WTC11 (cell line): Measurements from ENCODE around the gene FTL. TPM values are rescaled to one million over a fixed set of nuclear protein-coding genes. Genes with fewer than 3 reads are reported as not detected.

Source experiments
- ATAC-seq: fragments of 200-7000 bp; cut with Tn5 transposase; 2 replicates; pipeline ENCODE4 v1.10.0; 2021; ENCODE audit warnings: mild to moderate bottlenecking, moderate library complexity
- CTCF ChIA-PET: fragments of 300-600 bp; sonication (Branson Sonifier 250); formaldehyde crosslinking; loops from one replicate; lab custom pipeline; 2021; ENCODE audit warnings: antibody characterized with exemption; lab: Charles Lee
- POLR2A ChIA-PET: fragments of 350-600 bp; sonication (Branson Sonifier 250); formaldehyde crosslinking; loops from one replicate; lab custom pipeline; 2021; ENCODE audit warnings: antibody characterized with exemption; lab: Charles Lee
- DNase-seq: peaks from one replicate; pipeline ENCODE4 v3.0.0; 2021; ENCODE audit warnings: low spot score
- H3K27ac Mint-ChIP-seq: 2 replicates; pipeline ENCODE4 v1.8.0; 2021; ENCODE audit warnings: mixed read lengths
- H3K27me3 Mint-ChIP-seq: 2 replicates; pipeline ENCODE4 v1.8.0; 2021; ENCODE audit warnings: low read depth, mild to moderate bottlenecking, moderate library complexity, mixed read lengths
- H3K36me3 Mint-ChIP-seq: 2 replicates; pipeline ENCODE4 v1.8.0; 2021; ENCODE audit warnings: mixed read lengths
- H3K4me1 Mint-ChIP-seq: 2 replicates; pipeline ENCODE4 v1.8.0; 2022; ENCODE audit warnings: mixed read lengths
- H3K4me3 Mint-ChIP-seq: 2 replicates; pipeline ENCODE4 v1.8.0; 2021; ENCODE audit warnings: mild to moderate bottlenecking, moderate library complexity, mixed read lengths
- H3K9me3 Mint-ChIP-seq: 2 replicates; pipeline ENCODE4 v1.8.0; 2021; ENCODE audit warnings: mixed read lengths
- ESRRA ChIP-seq: sonication (generic); formaldehyde crosslinking; IDR thresholded peaks from 2 replicates; pipeline ENCODE4 v1.8.1; 2022; ENCODE audit warnings: mild to moderate bottlenecking, missing genetic modification reagents, borderline replicate concordance
- ETV6 ChIP-seq: sonication (generic); formaldehyde crosslinking; IDR thresholded peaks from 2 replicates; pipeline ENCODE4 v1.8.1; 2022; ENCODE audit warnings: mild to moderate bottlenecking, missing genetic modification reagents
- GABPB1 ChIP-seq: sonication (generic); formaldehyde crosslinking; IDR thresholded peaks from 2 replicates; pipeline ENCODE4 v1.8.1; 2023; ENCODE audit warnings: mild to moderate bottlenecking, missing genetic modification reagents
- IRF2 ChIP-seq: sonication (generic); formaldehyde crosslinking; IDR thresholded peaks from 2 replicates; pipeline ENCODE4 v1.8.0; 2022; ENCODE audit warnings: low read depth, missing genetic modification reagents, borderline replicate concordance
- NFATC4 ChIP-seq: fragments of 250-450 bp; sonication (Bioruptor Pico); IDR thresholded peaks from 2 replicates; pipeline ENCODE4 v1.9.0; 2021; ENCODE audit warnings: mild to moderate bottlenecking
- NR3C1 ChIP-seq: sonication (generic); formaldehyde crosslinking; conservative IDR thresholded peaks from 2 replicates; pipeline ENCODE4 v1.8.1; 2023; ENCODE audit warnings: low read depth, mild to moderate bottlenecking, missing genetic modification reagents
- RELA ChIP-seq: sonication (generic); formaldehyde crosslinking; IDR thresholded peaks from 2 replicates; pipeline ENCODE4 v1.8.1; 2022; ENCODE audit warnings: missing genetic modification reagents, mild to moderate bottlenecking, borderline replicate concordance
- SOX15 ChIP-seq: fragments of 250-450 bp; sonication (Bioruptor Pico); IDR thresholded peaks from 2 replicates; pipeline ENCODE4 v1.9.0; 2021; ENCODE audit warnings: mild to moderate bottlenecking
- SP1 ChIP-seq: sonication (generic); formaldehyde crosslinking; conservative IDR thresholded peaks from 2 replicates; pipeline ENCODE4 v1.8.1; 2022; ENCODE audit warnings: missing genetic modification reagents
- ZNF232 ChIP-seq: sonication (generic); formaldehyde crosslinking; IDR thresholded peaks from 2 replicates; pipeline ENCODE4 v1.8.0; 2022; ENCODE audit warnings: mild to moderate bottlenecking, missing genetic modification reagents
- ZNF263 ChIP-seq: sonication (generic); formaldehyde crosslinking; IDR thresholded peaks from 2 replicates; pipeline ENCODE4 v1.8.1; 2022; ENCODE audit warnings: low read depth, mild to moderate bottlenecking, moderate library complexity, missing genetic modification reagents
- total RNA-seq: library from RNA; stranded (reverse); gene quantifications from 3 replicates; pipeline ENCODE4 v1.2.3, GENCODE V29; 2021
- TF ChIP-seq, protein P1 (sequence below): fragments of 200-600 bp; IDR thresholded peaks from 2 replicates; pipeline ENCODE4 v1.8.0; 2022; ENCODE audit warnings: antibody characterized with exemption
- TF ChIP-seq, protein P2 (sequence below): fragments of 250-450 bp; sonication (Bioruptor Pico); IDR thresholded peaks from 2 replicates; pipeline ENCODE4 v1.9.0; 2021; ENCODE audit warnings: mild to moderate bottlenecking, borderline replicate concordance
- TF ChIP-seq, protein P3 (sequence below): sonication (generic); formaldehyde crosslinking; conservative IDR thresholded peaks from 2 replicates; pipeline ENCODE4 v1.8.1; 2023; ENCODE audit warnings: mild to moderate bottlenecking, low read depth, missing genetic modification reagents, moderate library complexity
- TF ChIP-seq, protein P4 (sequence below): sonication (generic); formaldehyde crosslinking; IDR thresholded peaks from 2 replicates; pipeline ENCODE4 v1.8.0; 2022; ENCODE audit warnings: mild to moderate bottlenecking, missing genetic modification reagents
- TF ChIP-seq, protein P5 (sequence below): sonication (generic); formaldehyde crosslinking; IDR thresholded peaks from 2 replicates; pipeline ENCODE4 v1.8.1; 2022; ENCODE audit warnings: low read depth, mild to moderate bottlenecking, moderate library complexity, missing genetic modification reagents, borderline replicate concordance
- TF ChIP-seq, protein P6 (sequence below): fragments of 250-450 bp; sonication (Bioruptor Pico); conservative IDR thresholded peaks from 2 replicates; pipeline ENCODE4 v1.9.0; 2021; ENCODE audit warnings: mild to moderate bottlenecking

Gene FTL
- total RNA-seq, 1 experiment from 2014 or later = 1,061 TPM

DNA sequence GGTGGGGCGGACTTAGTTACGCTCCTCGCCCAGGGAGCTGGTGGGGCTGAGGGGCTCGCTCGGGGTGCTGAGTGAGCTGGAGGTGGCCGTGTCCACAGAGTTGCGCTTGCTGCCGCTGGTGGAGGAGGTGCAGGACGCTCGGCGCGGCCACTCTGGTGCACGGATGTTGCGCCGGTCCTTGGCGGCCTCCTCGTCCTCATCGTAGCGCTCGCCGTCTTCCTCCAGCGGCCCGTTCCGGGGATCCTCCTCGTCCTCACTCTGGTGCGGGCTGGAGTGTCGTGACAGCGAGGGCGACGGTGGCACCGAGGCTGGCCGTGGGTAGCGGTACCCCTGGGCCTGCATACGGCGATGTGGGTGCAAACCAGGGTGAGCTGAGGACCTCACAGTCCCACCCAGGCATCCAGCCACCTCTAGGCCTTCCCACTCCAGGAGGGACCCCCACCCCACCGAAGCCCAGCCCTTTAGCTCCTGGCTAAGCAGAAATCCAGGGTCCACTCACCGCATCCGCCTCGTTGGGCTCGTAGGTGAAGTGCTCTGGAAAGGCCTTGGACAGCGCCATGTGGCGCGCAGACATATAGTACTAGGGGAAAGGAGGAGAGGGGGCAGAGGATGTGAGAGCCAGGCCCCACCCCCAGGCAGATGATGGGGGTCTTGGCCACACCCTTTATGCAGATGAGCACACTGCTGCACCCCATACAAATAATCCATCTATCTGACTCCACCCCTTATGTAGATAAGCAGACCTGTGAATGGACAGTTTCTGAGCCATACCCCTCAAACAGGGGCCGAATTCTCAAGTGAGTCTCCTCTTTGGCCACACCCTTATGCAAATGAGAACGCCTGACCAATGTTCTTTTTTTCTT is 4.4 kb downstream of the FTL start (continued):
- TF ChIP-seq, protein P1, sequence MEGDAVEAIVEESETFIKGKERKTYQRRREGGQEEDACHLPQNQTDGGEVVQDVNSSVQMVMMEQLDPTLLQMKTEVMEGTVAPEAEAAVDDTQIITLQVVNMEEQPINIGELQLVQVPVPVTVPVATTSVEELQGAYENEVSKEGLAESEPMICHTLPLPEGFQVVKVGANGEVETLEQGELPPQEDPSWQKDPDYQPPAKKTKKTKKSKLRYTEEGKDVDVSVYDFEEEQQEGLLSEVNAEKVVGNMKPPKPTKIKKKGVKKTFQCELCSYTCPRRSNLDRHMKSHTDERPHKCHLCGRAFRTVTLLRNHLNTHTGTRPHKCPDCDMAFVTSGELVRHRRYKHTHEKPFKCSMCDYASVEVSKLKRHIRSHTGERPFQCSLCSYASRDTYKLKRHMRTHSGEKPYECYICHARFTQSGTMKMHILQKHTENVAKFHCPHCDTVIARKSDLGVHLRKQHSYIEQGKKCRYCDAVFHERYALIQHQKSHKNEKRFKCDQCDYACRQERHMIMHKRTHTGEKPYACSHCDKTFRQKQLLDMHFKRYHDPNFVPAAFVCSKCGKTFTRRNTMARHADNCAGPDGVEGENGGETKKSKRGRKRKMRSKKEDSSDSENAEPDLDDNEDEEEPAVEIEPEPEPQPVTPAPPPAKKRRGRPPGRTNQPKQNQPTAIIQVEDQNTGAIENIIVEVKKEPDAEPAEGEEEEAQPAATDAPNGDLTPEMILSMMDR = no peak
- TF ChIP-seq RELA (CRISPR knock-in tag) = no peak

DNA sequence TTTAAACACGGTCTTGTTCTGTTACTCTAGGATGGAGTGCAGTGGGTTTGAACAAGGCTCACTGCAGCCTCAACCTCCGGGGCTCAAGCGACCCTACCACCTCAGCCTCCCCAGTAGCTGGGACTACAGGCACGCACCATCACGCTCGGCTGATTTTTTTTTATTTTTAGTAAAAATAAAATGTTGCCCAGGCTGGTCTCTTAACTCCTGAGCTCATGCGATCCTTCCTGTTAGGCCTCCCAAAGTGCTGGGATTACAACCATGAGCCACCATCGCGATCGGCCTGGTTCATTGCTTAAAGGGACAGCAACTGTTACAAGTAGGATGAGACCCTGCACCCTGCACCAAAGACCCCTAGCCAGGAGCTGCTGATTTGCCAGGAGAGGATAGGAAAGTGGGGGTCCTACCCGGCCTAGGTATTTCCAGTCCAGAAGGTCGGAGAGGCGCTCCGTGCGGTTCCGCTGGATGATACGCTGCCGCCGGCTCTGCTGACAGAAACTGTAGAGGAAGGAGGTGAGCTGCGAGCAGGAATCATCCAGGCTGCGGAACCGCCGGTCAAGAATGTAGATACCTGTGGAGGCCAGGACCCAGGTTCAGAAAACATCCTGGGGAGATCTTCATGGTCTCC is 5.1 kb downstream of the FTL start:
- TF ChIP-seq ZNF232 (CRISPR knock-in tag) (no peak), ESRRA (CRISPR knock-in tag) (no peak), IRF2 (CRISPR knock-in tag) (no peak), NR3C1 (no peak), SOX15 (CRISPR knock-in tag) (no peak), ZNF263 (no peak), NFATC4 (no peak), GABPB1 (CRISPR knock-in tag) (no peak), SP1 (CRISPR knock-in tag) (no peak), ETV6 (no peak)
- TF ChIP-seq, protein P2, sequence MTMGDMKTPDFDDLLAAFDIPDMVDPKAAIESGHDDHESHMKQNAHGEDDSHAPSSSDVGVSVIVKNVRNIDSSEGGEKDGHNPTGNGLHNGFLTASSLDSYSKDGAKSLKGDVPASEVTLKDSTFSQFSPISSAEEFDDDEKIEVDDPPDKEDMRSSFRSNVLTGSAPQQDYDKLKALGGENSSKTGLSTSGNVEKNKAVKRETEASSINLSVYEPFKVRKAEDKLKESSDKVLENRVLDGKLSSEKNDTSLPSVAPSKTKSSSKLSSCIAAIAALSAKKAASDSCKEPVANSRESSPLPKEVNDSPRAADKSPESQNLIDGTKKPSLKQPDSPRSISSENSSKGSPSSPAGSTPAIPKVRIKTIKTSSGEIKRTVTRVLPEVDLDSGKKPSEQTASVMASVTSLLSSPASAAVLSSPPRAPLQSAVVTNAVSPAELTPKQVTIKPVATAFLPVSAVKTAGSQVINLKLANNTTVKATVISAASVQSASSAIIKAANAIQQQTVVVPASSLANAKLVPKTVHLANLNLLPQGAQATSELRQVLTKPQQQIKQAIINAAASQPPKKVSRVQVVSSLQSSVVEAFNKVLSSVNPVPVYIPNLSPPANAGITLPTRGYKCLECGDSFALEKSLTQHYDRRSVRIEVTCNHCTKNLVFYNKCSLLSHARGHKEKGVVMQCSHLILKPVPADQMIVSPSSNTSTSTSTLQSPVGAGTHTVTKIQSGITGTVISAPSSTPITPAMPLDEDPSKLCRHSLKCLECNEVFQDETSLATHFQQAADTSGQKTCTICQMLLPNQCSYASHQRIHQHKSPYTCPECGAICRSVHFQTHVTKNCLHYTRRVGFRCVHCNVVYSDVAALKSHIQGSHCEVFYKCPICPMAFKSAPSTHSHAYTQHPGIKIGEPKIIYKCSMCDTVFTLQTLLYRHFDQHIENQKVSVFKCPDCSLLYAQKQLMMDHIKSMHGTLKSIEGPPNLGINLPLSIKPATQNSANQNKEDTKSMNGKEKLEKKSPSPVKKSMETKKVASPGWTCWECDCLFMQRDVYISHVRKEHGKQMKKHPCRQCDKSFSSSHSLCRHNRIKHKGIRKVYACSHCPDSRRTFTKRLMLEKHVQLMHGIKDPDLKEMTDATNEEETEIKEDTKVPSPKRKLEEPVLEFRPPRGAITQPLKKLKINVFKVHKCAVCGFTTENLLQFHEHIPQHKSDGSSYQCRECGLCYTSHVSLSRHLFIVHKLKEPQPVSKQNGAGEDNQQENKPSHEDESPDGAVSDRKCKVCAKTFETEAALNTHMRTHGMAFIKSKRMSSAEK = no peak
- TF ChIP-seq, protein P3, sequence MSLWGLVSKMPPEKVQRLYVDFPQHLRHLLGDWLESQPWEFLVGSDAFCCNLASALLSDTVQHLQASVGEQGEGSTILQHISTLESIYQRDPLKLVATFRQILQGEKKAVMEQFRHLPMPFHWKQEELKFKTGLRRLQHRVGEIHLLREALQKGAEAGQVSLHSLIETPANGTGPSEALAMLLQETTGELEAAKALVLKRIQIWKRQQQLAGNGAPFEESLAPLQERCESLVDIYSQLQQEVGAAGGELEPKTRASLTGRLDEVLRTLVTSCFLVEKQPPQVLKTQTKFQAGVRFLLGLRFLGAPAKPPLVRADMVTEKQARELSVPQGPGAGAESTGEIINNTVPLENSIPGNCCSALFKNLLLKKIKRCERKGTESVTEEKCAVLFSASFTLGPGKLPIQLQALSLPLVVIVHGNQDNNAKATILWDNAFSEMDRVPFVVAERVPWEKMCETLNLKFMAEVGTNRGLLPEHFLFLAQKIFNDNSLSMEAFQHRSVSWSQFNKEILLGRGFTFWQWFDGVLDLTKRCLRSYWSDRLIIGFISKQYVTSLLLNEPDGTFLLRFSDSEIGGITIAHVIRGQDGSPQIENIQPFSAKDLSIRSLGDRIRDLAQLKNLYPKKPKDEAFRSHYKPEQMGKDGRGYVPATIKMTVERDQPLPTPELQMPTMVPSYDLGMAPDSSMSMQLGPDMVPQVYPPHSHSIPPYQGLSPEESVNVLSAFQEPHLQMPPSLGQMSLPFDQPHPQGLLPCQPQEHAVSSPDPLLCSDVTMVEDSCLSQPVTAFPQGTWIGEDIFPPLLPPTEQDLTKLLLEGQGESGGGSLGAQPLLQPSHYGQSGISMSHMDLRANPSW (CRISPR knock-in tag) = no peak
- TF ChIP-seq, protein P4, sequence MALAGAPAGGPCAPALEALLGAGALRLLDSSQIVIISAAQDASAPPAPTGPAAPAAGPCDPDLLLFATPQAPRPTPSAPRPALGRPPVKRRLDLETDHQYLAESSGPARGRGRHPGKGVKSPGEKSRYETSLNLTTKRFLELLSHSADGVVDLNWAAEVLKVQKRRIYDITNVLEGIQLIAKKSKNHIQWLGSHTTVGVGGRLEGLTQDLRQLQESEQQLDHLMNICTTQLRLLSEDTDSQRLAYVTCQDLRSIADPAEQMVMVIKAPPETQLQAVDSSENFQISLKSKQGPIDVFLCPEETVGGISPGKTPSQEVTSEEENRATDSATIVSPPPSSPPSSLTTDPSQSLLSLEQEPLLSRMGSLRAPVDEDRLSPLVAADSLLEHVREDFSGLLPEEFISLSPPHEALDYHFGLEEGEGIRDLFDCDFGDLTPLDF (CRISPR knock-in tag) = no peak
- TF ChIP-seq, protein P5, sequence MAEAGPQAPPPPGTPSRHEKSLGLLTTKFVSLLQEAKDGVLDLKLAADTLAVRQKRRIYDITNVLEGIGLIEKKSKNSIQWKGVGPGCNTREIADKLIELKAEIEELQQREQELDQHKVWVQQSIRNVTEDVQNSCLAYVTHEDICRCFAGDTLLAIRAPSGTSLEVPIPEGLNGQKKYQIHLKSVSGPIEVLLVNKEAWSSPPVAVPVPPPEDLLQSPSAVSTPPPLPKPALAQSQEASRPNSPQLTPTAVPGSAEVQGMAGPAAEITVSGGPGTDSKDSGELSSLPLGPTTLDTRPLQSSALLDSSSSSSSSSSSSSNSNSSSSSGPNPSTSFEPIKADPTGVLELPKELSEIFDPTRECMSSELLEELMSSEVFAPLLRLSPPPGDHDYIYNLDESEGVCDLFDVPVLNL = no peak
- TF ChIP-seq, protein P6, sequence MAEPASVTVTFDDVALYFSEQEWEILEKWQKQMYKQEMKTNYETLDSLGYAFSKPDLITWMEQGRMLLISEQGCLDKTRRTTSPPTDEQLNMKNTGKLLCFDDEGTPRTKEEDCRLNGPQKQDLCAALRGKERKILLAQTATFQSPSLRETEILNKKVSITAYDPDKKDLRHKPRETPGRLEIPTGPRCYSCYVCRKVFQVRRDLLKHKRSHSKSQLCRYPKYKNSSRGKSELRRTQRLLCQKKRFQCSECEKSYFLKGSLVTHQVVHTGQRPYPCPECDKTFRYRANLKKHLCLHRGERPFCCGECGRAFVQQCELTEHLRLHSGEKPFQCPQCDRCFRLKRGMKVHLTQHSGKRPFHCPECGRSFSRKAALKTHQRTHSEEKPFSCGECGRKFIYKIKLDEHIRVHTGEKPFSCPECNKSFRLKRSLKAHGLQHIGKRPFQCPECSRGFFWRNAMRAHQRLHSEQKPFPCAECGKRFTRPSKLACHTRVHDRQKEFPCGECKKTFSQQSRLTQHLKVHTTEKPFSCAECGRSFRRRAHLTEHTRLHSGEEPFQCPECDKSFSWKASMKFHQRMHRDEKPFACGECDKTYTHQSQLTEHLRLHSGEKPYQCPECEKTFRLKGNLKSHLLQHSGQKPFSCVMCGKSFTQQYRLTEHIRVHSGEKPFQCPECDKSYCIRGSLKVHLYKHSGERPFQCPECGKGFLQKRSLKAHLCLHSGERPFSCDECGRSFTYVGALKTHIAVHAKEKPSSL = no peak
- no peak for ATAC-seq
- DNase-seq = no peak
- Mint-ChIP-seq H3K36me3 (peaks cover 59% of the 10 kb centered on the region), H3K4me1 (peaks cover 17% of the 10 kb centered on the region), H3K27me3 (no peaks in the 10 kb centered on the region), H3K27ac (no peak overlapping the region), H3K4me3 (no peak overlapping the region), H3K9me3 (peaks cover 4% of the 10 kb centered on the region)
- ChIA-PET POLR2A (interaction anchor here (0.5 to 1.2 kb wide), 7 partner anchors 23 to 163 kb away, joined by 3 to 10 read pairs (median 4); partner anchors contain the start of genes GYS1, NUCB1 and RUVBL2), CTCF (interaction anchor here (0.5 to 2.6 kb wide), 75 partner anchors 9 to 468 kb away, joined by 3 to 60 read pairs (median 6); partner anchors contain the start of genes BAX, CA11, CGB2 and CGB7)
